MM.1S (cell line): ENCODE measurements around the gene TMEM106A.
"Not testable (repeated sequence)": the region's sequence is repeated elsewhere in the genome, so short reads cannot be mapped to it uniquely, and the experiment has no call there.

ENCODE experiments used
- CTCF ChIP-seq: fragments of 300-600 bp; sonication (generic); IDR thresholded peaks from 2 replicates; pipeline ENCODE4 v1.5.1; 2016; ENCODE audit warnings: antibody characterized with exemption, low read length, mixed read lengths
- EZH2 ChIP-seq: fragments of 300-600 bp; sonication (generic); optimal IDR thresholded peaks from 2 replicates; pipeline ENCODE3; 2017; ENCODE audit warnings: low read depth, mild to moderate bottlenecking, antibody characterized with exemption, low read length, mixed read lengths

DNA sequence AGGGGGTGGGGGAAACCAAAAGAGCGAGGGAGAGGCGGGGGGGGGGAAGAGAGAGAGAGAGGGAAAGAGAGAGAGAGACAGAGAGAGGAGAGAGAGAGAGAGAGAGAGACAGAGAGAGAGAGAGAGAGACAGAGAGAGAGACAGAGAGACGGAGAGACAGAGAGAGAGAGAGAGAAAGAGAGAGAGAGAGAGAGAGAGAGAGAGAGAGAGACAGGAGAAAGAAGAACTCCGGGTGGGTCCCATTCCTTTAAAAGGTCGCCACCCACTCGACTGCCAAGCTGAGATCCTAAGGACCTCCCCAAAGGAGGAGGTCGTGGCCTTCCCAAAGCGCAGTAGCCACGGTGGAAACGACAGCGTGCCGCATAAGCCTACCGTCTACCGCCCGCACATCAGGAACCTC, 21.6 kb downstream of the TMEM106A start:
- not testable (repeated sequence) for TF ChIP-seq CTCF, EZH2
